ENCODE measurements around the gene PPARA. TPM values are rescaled to one million over a fixed set of nuclear protein-coding genes. Genes with fewer than 3 reads are reported as not detected.

PPARA gene
- total RNA-seq: 8.1 and 13.8 TPM in 2 replicates

DNA sequence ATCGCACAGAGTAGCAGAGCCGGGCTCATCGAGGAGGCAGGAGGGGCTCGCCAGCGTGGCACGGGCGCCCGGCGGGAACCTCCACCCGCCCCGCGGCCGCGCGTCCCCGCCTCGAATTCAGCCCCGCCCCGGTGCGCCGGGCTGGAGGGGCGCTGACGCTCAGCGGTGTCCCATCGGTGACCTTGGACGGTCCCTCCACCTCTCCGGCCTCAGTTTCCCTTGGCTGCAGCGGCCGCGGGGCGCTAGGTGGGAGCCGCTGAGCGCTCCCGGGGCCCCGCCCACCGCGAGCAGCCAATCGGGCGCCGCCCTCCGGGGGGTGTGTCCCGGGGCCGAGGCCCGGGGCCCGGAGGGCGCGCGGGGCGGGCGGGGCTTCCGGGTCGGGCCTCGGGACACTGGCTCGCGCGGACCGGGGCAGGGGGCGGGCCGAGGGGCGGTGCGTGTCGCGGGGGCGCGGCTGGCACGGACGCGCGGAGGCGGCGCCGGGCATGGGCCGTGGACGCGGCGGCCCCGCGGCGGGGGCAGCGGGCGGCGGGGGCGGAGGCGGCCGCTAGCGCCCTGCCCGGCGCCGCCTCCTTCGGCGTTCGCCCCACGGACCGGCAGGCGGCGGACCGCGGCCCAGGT is at the start of gene PPARA:
Gene PPARA, plus strand, starts transcription at position 493 of the 621 bp plus-strand sequence. CDS start 47,858 bp downstream, outside the sequence.

DNA sequence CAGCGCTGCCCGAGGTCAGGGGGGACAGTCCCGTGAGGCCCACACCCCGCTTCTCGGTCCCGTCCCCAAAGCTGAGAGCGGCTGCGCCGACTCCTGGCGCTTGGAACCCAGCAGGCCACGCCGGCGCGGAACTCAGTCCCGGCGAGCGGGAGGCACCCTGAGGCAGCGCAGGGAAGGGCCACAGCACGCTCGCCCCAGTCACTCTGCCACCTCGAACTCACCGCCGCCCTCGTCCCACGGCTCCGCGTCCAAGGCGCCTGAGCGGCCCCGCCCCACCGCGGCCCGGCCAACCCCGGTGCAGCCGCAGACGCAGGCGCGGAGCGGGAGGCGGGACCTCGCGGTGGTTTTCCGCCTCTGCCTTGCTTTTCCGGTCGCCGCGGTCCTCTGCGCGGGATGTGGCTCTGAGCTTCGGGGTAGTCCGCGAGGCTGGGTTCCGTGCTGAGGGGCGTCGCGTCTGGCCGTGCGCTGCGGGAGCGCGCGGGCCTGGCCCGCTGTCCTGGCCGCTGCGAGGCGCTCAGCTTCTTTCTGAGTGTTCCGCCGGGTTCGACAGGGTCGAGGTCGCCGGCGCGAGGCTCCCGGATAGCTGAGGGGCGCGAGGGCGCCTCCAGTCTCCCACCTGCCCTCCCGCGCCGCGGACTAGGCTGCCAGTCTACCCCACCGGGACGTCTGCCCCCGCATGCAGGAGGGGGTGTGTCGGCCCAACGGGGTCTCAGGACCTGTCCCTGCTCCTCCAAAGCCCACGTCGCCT is 99.9 kb downstream of the PPARA start, which contains the start of gene CDPF1:
Gene CDPF1, minus strand, starts transcription at position 259 of the 748 bp plus-strand sequence. CDS start 2,009 bp downstream, outside the sequence.

DNA sequence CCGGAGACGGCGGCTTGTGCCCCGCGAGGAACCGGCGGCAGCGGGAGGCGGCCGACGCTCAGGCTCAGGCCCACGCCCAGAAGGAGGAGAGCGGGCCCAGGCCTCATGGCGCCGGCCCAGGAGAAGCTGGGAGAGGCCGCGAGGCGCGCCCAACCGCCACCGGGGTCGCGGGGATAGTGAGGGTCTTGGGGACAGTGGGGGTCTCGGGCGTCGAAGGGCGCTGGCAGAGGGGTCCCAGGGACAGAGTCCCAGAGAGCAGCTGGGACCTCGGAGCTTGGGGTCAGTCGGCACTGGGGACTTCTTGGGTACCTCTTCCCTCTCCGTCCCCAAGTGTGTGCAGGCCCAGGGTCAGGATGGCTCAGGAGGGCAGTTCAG is 112.9 kb downstream of the PPARA start, which contains the start of gene PKDREJ:
Gene PKDREJ, minus strand, starts transcription at position 128 of the 375 bp plus-strand sequence. Its CDS starts 21 bp downstream, at position 107.

DNA sequence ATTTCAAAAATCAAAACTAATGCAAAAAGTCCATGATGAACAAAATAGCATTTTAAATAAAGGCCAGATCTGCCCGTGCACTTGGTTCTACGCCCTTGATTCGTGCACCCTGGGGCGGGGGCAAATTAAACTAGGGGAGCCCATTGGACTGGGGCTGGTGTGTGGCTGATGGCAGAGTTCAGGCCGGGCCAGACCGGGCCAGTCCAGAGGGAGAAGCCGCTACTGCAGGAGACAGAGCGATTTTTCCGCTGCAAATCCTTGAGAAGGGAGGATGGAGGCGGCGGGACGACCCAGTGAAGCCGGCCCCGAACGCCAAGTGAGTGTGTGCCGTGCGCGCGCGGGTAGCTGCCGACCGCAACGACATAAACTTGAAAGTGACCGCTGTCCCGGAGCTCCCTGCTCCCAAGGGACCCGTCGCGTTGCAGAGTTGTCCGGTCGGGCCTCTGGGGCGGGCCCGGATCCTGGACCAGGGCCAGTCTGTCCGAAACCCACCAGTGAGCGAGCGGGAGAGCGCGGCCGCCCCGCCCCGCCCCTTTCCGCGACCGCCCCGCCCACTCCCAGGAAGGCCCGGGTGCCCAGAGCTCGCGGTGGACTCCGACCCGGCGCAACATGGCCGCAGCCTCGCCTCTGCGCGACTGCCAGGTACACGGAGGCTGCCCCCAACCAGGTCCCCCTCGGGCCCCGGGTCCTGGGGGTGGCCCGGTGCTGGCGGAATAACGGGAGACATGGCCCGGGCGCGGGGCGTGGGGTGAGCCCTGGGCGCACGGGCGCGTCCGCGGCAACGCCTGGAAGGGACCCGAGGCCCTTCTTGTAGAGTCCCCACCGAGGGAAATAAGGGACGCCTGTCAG is 117.3 kb downstream of the PPARA start, which contains the start of gene TTC38:
Gene TTC38, plus strand, starts transcription at position 578 of the 849 bp plus-strand sequence. Its CDS starts 32 bp downstream, at position 610.

Other genes starting within 250 kb of the PPARA start
- gene WNT7B, start 173.4 kb upstream of the PPARA start, total RNA-seq: under 0.01 TPM in 1 of 2 replicates, not detected in the other
- 10.7 and 18.0 TPM in 2 replicates for gene CDPF1, start 99.8 kb downstream of the PPARA start, total RNA-seq
- under 0.01 TPM in 1 of 2 replicates, not detected in the other for gene PKDREJ, start 112.8 kb downstream of the PPARA start, total RNA-seq
- 35.4 and 58.6 TPM in 2 replicates for gene TTC38, start 117.5 kb downstream of the PPARA start, total RNA-seq
- 0.60 and 0.82 TPM in 2 replicates for gene GTSE1, start 146.3 kb downstream of the PPARA start, total RNA-seq
- gene TRMU, start 185.2 kb downstream of the PPARA start, total RNA-seq: 19.2 and 20.9 TPM in 2 replicates

Measured in pericardium fibroblast (primary cell).